Keratinocyte (primary cell): ENCODE measurements around the gene NLGN1. TPM values are rescaled to one million over a fixed set of nuclear protein-coding genes. Genes with fewer than 3 reads are reported as not detected.
"Not testable (repeated sequence)": the region's sequence is repeated elsewhere in the genome, so short reads cannot be mapped to it uniquely, and the experiment has no call there.

ENCODE experiments used
- DNase-seq: peaks from one replicate; pipeline ENCODE4 v3.0.0-alpha.2; 2011; ENCODE audit warnings: low read depth, missing footprints, low spot score
- FAIRE-seq: peaks from 2 replicates; lab custom pipeline; 2011; peaks lifted over from hg19 to GRCh38; lab: Jason Lieb, UNC
- H2AFZ ChIP-seq: 2 replicates; pipeline ENCODE4 v1.6.0; 2012; ENCODE audit warnings: low read length, control low read depth, inconsistent platforms; ENCODE audit not compliant: control insufficient read depth
- H3K27ac ChIP-seq: 2 replicates; pipeline ENCODE4 v1.5.1; 2011; ENCODE audit warnings: low read length; ENCODE audit not compliant: control insufficient read depth, insufficient read depth
- H3K27me3 ChIP-seq: 3 replicates; pipeline ENCODE4 v1.6.0; 2011; ENCODE audit warnings: low read length; ENCODE audit not compliant: control insufficient read depth, insufficient read depth; ENCODE audit errors: extremely low read depth
- H3K36me3 ChIP-seq, 2 experiments: 2 replicates in 1 of 2; 3 replicates in 1 of 2; pipeline ENCODE4 v1.5.1; 2011; ENCODE audit warnings: low read length in 2 of 2, mild to moderate bottlenecking in 1 of 2; ENCODE audit not compliant: control insufficient read depth in 2 of 2, insufficient read depth in 2 of 2; ENCODE audit errors: extremely low read depth in 1 of 2
- H3K4me1 ChIP-seq: 3 replicates; pipeline ENCODE4 v1.5.1; 2011; ENCODE audit warnings: low read length; ENCODE audit not compliant: control insufficient read depth, insufficient read depth; ENCODE audit errors: extremely low read depth
- H3K4me2 ChIP-seq: 3 replicates; pipeline ENCODE4 v1.6.0; 2011; ENCODE audit warnings: low read depth, low read length; ENCODE audit not compliant: control insufficient read depth, insufficient read depth; ENCODE audit errors: extremely low read depth
- H3K4me3 ChIP-seq, 3 experiments: fragments of 200-600 bp in 1 of 3; sonication (generic) in 1 of 3; 2 replicates in 2 of 3; 3 replicates in 1 of 3; pipeline ENCODE4 v1.5.1; 2011 to 2016; ENCODE audit warnings: low read length in 3 of 3, mild to moderate bottlenecking in 3 of 3, control low read depth in 2 of 3, inconsistent platforms in 1 of 3, low read depth in 1 of 3, mixed read lengths in 1 of 3, mixed run types in 1 of 3, moderate library complexity in 1 of 3; ENCODE audit not compliant: control insufficient read depth in 2 of 3, insufficient read depth in 2 of 3; ENCODE audit errors: extremely low read depth in 1 of 3
- H3K79me2 ChIP-seq: 2 replicates; pipeline ENCODE4 v1.6.0; 2012; ENCODE audit warnings: low read length; ENCODE audit not compliant: control insufficient read depth, insufficient read depth
- H3K9ac ChIP-seq: 3 replicates; pipeline ENCODE4 v1.6.0; 2011; ENCODE audit warnings: low read length; ENCODE audit not compliant: control insufficient read depth, insufficient read depth; ENCODE audit errors: extremely low read depth
- H3K9me1 ChIP-seq: 3 replicates; pipeline ENCODE4 v1.6.0; 2011; ENCODE audit warnings: low read length; ENCODE audit not compliant: control insufficient read depth, insufficient read depth; ENCODE audit errors: extremely low read depth
- H3K9me3 ChIP-seq: 2 replicates; pipeline ENCODE4 v1.5.1; 2012; ENCODE audit warnings: low read depth, low read length; ENCODE audit not compliant: control insufficient read depth
- H4K20me1 ChIP-seq: 3 replicates; pipeline ENCODE4 v1.6.0; 2011; ENCODE audit warnings: low read length; ENCODE audit not compliant: control insufficient read depth, insufficient read depth; ENCODE audit errors: extremely low read depth
- EZH2 ChIP-seq: IDR thresholded peaks from one replicate; pipeline ENCODE4 v1.6.1; 2012; ENCODE audit warnings: inconsistent platforms, mild to moderate bottlenecking, low read length, moderate library complexity
- dilution Hi-C: fragments of 300-500 bp; cut with MboI; formaldehyde crosslinking; loops from one replicate; pipeline ENCODE4 v1.7.0; 2020; ENCODE audit warnings: low sequenced_read_pairs; ENCODE audit not compliant: extremely low pct_ligation_motif_present
- polyA plus RNA-seq, 5 experiments: library from polyadenylated mRNA; depleted of rRNA in 3 of 5; stranded (reverse) in 3 of 5; stranded (forward) in 1 of 5; unstranded in 1 of 5; fragments of >200 nt; gene quantifications; 1 replicate in 1 of 5; 2 replicates in 3 of 5; 3 replicates in 1 of 5; pipeline versions ENCODE4 v1.2.1 to v1.2.3, GENCODE V29; 2011 to 2012; ENCODE audit warnings: missing spikeins in 2 of 5, low read depth in 1 of 5, low replicate concordance in 1 of 5
- TF ChIP-seq, protein P1 (sequence below), 3 experiments: IDR thresholded peaks in 1 of 3; conservative IDR thresholded peaks in 1 of 3; optimal IDR thresholded peaks in 1 of 3; 2 replicates in 2 of 3; 3 replicates in 1 of 3; pipeline versions ENCODE3 to v1.5.1; 2011; ENCODE audit warnings: low read length in 3 of 3, mild to moderate bottlenecking in 3 of 3, moderate library complexity in 2 of 3, control low read depth in 1 of 3, inconsistent platforms in 1 of 3; ENCODE audit not compliant: insufficient read depth in 2 of 3; ENCODE audit errors: extremely low read depth in 1 of 3

Gene NLGN1
- polyA plus RNA-seq, 1 donor (not counting 4 experiments of a cell fraction or from before 2014, with no cell fraction given), result not detected

DNA sequence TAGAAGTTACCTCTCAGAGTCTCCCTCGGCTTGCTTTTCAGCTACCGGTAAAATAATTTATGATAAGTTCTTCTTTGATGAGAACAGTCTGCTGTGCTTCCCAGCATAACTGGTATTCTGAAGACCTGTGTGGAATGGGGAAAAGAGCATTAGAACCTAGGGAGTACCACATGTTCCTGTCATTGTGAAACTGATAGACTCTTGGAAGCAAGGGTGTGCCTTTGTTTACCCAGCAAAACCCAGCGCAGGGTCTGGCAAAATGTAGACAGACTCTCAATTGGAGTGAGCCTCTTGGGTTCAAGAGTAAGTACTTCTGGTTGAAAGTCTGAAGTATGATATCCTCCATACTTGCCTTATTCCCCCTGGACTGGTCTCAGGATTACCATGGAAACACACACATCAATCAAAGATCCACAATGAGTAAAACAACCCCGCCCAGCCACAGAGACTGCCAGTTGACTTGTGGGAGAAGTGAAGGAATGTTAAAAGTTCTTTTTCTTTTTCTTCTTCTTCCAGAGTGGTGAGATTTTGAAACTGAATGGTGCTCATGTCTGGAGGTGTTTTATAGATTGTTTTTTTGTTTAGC is 809.2 kb downstream of the NLGN1 start:
- no peaks in the 10 kb centered on the region for H4K20me1 ChIP-seq
- H3K27me3 ChIP-seq, result no peaks in the 10 kb centered on the region
- H3K9me1 ChIP-seq, result no peaks in the 10 kb centered on the region
- no peaks in the 10 kb centered on the region for H3K79me2 ChIP-seq
- FAIRE-seq (no peak), DNase-seq (no peak)
- H3K36me3 ChIP-seq, result no peaks in the 10 kb centered on the region
- dilution Hi-C loops, result no loop called here
- H3K4me1 ChIP-seq, result no peaks in the 10 kb centered on the region
- no peak overlapping the region for H3K27ac ChIP-seq
- H2AFZ ChIP-seq, result no peak overlapping the region
- H3K4me3 ChIP-seq, result no peak overlapping the region
- H3K9me3 ChIP-seq, result no peaks in the 10 kb centered on the region
- no peak overlapping the region for H3K9ac ChIP-seq
- TF ChIP-seq EZH2, result no peak
- TF ChIP-seq, protein P1, sequence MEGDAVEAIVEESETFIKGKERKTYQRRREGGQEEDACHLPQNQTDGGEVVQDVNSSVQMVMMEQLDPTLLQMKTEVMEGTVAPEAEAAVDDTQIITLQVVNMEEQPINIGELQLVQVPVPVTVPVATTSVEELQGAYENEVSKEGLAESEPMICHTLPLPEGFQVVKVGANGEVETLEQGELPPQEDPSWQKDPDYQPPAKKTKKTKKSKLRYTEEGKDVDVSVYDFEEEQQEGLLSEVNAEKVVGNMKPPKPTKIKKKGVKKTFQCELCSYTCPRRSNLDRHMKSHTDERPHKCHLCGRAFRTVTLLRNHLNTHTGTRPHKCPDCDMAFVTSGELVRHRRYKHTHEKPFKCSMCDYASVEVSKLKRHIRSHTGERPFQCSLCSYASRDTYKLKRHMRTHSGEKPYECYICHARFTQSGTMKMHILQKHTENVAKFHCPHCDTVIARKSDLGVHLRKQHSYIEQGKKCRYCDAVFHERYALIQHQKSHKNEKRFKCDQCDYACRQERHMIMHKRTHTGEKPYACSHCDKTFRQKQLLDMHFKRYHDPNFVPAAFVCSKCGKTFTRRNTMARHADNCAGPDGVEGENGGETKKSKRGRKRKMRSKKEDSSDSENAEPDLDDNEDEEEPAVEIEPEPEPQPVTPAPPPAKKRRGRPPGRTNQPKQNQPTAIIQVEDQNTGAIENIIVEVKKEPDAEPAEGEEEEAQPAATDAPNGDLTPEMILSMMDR (optimal IDR thresholded peaks at IDR 0.05 in 1 of 3, IDR thresholded peaks at IDR 0.05 in 1 of 3, conservative IDR thresholded peaks at IDR 0.05 in 1 of 3; ENCODE audit: extremely low read depth in 1 of 3, insufficient read depth in 2 of 3, low read length in 3 of 3), result no peak
- no peak overlapping the region for H3K4me2 ChIP-seq

DNA sequence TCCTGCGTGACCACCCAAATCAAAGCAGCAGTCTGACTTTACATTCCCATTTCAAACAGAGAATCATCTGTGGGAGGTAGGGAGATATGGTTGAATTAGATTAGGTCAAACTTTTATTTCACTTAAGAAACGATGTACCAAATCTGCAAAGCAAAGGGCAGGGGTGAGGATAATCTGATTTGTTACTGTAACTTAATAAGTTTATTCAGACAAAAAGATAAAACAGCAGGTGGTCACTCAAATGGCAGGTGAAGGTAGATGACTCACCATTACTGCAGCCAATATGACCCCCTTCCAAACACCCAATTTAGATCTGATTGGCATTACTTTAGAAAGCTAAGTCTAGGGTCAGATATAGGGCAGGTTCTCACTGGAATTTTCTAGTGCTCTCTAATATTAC is 810.6 kb downstream of the NLGN1 start:
- Histone ChIP-seq H3K4me3 (no peak overlapping the region), H3K27ac (no peak overlapping the region), H2AFZ (no peak overlapping the region), H3K36me3 (no peaks in the 10 kb centered on the region), H3K9me1 (no peaks in the 10 kb centered on the region), H3K9me3 (no peaks in the 10 kb centered on the region), H3K79me2 (no peaks in the 10 kb centered on the region), H4K20me1 (no peaks in the 10 kb centered on the region), H3K4me1 (no peaks in the 10 kb centered on the region), H3K4me2 (no peak overlapping the region), H3K27me3 (no peaks in the 10 kb centered on the region), H3K9ac (no peak overlapping the region)
- no peak for FAIRE-seq
- no peak for DNase-seq
- dilution Hi-C loops, result no loop called here
- no peak for TF ChIP-seq EZH2
- TF ChIP-seq, protein P1 (optimal IDR thresholded peaks at IDR 0.05 in 1 of 3, IDR thresholded peaks at IDR 0.05 in 1 of 3, conservative IDR thresholded peaks at IDR 0.05 in 1 of 3; ENCODE audit: extremely low read depth in 1 of 3, insufficient read depth in 2 of 3, low read length in 3 of 3), result no peak

DNA sequence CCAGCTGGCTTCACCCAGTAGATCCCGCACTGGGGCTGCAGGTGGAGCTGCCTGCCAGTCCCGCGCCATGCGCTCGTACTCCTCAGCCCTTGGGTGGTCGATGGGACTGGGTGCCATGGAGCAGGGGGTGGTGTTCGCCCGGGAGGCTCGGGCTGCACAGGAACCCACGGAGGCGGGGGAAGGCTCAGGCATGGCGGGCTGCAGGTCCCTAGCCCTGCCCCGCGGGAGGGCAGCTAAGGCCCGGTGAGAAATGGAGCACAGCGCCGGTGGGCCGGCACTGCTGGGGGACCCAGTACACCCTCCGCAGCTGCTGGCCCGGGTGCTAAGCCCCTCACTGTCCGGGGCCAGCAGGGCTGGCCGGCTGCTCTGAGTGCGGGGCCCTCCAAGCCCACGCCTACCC is 814.4 kb downstream of the NLGN1 start:
- H3K9ac ChIP-seq, H2AFZ ChIP-seq, H3K27ac ChIP-seq, FAIRE-seq, H3K9me3 ChIP-seq, H3K9me1 ChIP-seq, dilution Hi-C loops, H3K79me2 ChIP-seq, H3K4me1 ChIP-seq, H3K4me2 ChIP-seq, H3K27me3 ChIP-seq, H4K20me1 ChIP-seq, DNase-seq, H3K4me3 ChIP-seq, H3K36me3 ChIP-seq: not testable (repeated sequence)
